Body of pancreas (tissue), 4 donors: Measurements from ENCODE around the gene SLC6A2.

Source experiments
- POLR2A ChIP-seq, 3 donors: fragments of 450-650 bp; IDR thresholded peaks; one replicate each; pipeline ENCODE4 v1.6.1; 2016; ENCODE audit warnings: antibody characterized with exemption in 3 of 3, mild to moderate bottlenecking in 2 of 3
- TF ChIP-seq, protein P1 (sequence below), 7 experiments: fragments of 450-650 bp in 4 of 7; fragments of 200-600 bp in 3 of 7; sonication (generic) in 3 of 7; IDR thresholded peaks; one replicate each; pipeline ENCODE4 v1.5.1; 2016 to 2019; ENCODE audit warnings: antibody characterized with exemption in 7 of 7

DNA sequence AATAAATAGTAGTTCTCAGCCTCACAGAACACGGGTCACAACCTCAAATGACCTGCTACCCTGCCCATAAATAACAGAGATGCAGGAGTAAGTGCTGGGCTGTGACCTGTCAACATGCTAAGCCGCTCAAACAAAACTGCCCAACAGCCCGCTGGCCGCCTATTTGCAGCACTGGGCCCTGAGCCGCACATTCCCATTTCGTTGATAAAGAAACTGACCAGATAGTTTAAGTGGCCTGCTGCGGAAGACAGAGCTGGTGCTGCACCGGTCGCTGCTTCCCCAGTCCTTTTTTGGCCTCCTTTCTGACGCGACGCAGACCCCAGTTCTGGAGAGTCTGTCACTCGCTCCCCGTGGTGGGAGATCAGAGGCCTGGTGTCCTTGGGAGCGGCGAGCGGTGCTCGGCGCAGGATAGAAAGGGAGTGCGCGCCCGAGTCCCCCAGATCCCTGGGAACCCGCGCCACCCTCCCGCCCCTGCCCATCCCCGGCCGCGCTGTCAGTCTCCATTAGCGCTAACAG lies 349 bp upstream of the SLC6A2 start:
- TF ChIP-seq, protein P1, sequence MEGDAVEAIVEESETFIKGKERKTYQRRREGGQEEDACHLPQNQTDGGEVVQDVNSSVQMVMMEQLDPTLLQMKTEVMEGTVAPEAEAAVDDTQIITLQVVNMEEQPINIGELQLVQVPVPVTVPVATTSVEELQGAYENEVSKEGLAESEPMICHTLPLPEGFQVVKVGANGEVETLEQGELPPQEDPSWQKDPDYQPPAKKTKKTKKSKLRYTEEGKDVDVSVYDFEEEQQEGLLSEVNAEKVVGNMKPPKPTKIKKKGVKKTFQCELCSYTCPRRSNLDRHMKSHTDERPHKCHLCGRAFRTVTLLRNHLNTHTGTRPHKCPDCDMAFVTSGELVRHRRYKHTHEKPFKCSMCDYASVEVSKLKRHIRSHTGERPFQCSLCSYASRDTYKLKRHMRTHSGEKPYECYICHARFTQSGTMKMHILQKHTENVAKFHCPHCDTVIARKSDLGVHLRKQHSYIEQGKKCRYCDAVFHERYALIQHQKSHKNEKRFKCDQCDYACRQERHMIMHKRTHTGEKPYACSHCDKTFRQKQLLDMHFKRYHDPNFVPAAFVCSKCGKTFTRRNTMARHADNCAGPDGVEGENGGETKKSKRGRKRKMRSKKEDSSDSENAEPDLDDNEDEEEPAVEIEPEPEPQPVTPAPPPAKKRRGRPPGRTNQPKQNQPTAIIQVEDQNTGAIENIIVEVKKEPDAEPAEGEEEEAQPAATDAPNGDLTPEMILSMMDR (IDR thresholded peaks at IDR 0.05): no peak
- no peak for TF ChIP-seq POLR2A (IDR thresholded peaks at IDR 0.05)
